GM23338 (cell line): ENCODE results near the gene DOLPP1. TPM values are rescaled to one million over a fixed set of nuclear protein-coding genes. Genes with fewer than 3 reads are reported as not detected.
A peak's percentile ranks its signal among the peaks of the same experiment; 100 is the strongest.

Experiments
- ATAC-seq: fragments of 200-7000 bp; cut with Tn5 transposase; 3 replicates; pipeline ENCODE4 v1.9.1; 2020
- DNase-seq: peaks from one replicate; pipeline ENCODE4 v3.0.0-alpha.2; 2015; ENCODE audit warnings: low spot score
- H2AFZ ChIP-seq: fragments of 200-600 bp; sonication (generic); 2 replicates; pipeline ENCODE4 v1.8.0; 2016; ENCODE audit warnings: antibody characterized with exemption, mild to moderate bottlenecking, moderate library complexity
- H3F3A ChIP-seq: fragments of 200-600 bp; sonication (generic); replicated peaks from 2 replicates; pipeline ENCODE4 v1.8.0; 2017; ENCODE audit warnings: antibody characterized with exemption, mixed run types, low read depth
- H3K27ac ChIP-seq: fragments of 200-600 bp; sonication (generic); 2 replicates; pipeline ENCODE4 v1.6.1; 2016; ENCODE audit warnings: low read depth
- H3K27me3 ChIP-seq: fragments of 200-600 bp; sonication (generic); 2 replicates; pipeline ENCODE4 v1.8.0; 2016; ENCODE audit warnings: mild to moderate bottlenecking, mixed run types, moderate library complexity; ENCODE audit not compliant: insufficient read depth
- H3K36me3 ChIP-seq: fragments of 200-600 bp; sonication (generic); 2 replicates; pipeline ENCODE4 v1.8.0; 2016; ENCODE audit warnings: mild to moderate bottlenecking; ENCODE audit not compliant: insufficient read depth
- H3K4me1 ChIP-seq: fragments of 200-600 bp; sonication (generic); 2 replicates; pipeline ENCODE4 v1.8.0; 2016; ENCODE audit warnings: mild to moderate bottlenecking, moderate library complexity; ENCODE audit not compliant: insufficient read depth
- H3K4me2 ChIP-seq: fragments of 200-600 bp; sonication (generic); 2 replicates; pipeline ENCODE4 v1.7.1; 2017; ENCODE audit warnings: mixed run types
- H3K4me3 ChIP-seq: fragments of 200-600 bp; sonication (generic); 2 replicates; pipeline ENCODE4 v1.6.1; 2016; ENCODE audit warnings: mixed run types
- H3K79me2 ChIP-seq: fragments of 200-600 bp; sonication (generic); replicated peaks from 2 replicates; pipeline ENCODE4 v1.8.0; 2017; ENCODE audit warnings: mild to moderate bottlenecking; ENCODE audit not compliant: insufficient read depth
- H3K9me2 ChIP-seq: fragments of 200-600 bp; sonication (generic); 2 replicates; pipeline ENCODE4 v1.8.0; 2017; ENCODE audit not compliant: insufficient read depth
- H4K20me1 ChIP-seq: fragments of 200-600 bp; sonication (generic); replicated peaks from 2 replicates; pipeline ENCODE4 v1.8.0; 2017; ENCODE audit warnings: mild to moderate bottlenecking; ENCODE audit not compliant: insufficient read depth
- H3K27ac Mint-ChIP-seq: 2 replicates; pipeline ENCODE4 v1.8.0; 2020; ENCODE audit warnings: inconsistent platforms, mild to moderate bottlenecking, moderate library complexity, mixed read lengths
- H3K27me3 Mint-ChIP-seq: 3 replicates; pipeline ENCODE4 v1.8.0; 2022; ENCODE audit warnings: low read depth, mild to moderate bottlenecking, moderate library complexity, mixed read lengths, inconsistent platforms; ENCODE audit not compliant: insufficient read depth, poor library complexity
- H3K36me3 Mint-ChIP-seq: 3 replicates; pipeline ENCODE4 v1.8.0; 2021; ENCODE audit warnings: low read depth, mild to moderate bottlenecking, inconsistent platforms, moderate library complexity, mixed read lengths
- H3K4me1 Mint-ChIP-seq: 3 replicates; pipeline ENCODE4 v1.8.0; 2020; ENCODE audit warnings: mild to moderate bottlenecking, inconsistent platforms, mixed read lengths
- H3K4me3 Mint-ChIP-seq: 3 replicates; pipeline ENCODE4 v1.8.0; 2021; ENCODE audit warnings: moderate library complexity, mild to moderate bottlenecking, inconsistent platforms, mixed read lengths
- H3K9me3 Mint-ChIP-seq: 3 replicates; pipeline ENCODE4 v1.8.0; 2020; ENCODE audit warnings: moderate library complexity, mild to moderate bottlenecking, inconsistent platforms, mixed read lengths
- EZH2phosphoT487 ChIP-seq: fragments of 200-600 bp; sonication (generic); IDR thresholded peaks from one replicate; pipeline ENCODE4 v1.8.1; 2018; ENCODE audit warnings: antibody characterized with exemption; ENCODE audit not compliant: unreplicated experiment
- POLR2AphosphoS5 ChIP-seq: IDR thresholded peaks from 2 replicates; pipeline ENCODE4 v1.6.1; 2016; ENCODE audit warnings: antibody characterized with exemption, low read depth
- STAT1 ChIP-seq: IDR thresholded peaks from one replicate; pipeline ENCODE4 v1.6.1; 2016; ENCODE audit warnings: antibody characterized with exemption; ENCODE audit not compliant: unreplicated experiment
- ZNF114 ChIP-seq: fragments of 250-450 bp; sonication (Bioruptor Pico); IDR thresholded peaks from 2 replicates; pipeline ENCODE4 v1.5.0; 2020; ENCODE audit warnings: mild to moderate bottlenecking, moderate library complexity
- ZNF331 ChIP-seq: fragments of 250-450 bp; sonication (Bioruptor Pico); IDR thresholded peaks from 2 replicates; pipeline ENCODE4 v1.5.0; 2020; ENCODE audit warnings: low read depth, mild to moderate bottlenecking, moderate library complexity
- polyA plus RNA-seq: library from polyadenylated mRNA; unstranded; fragments of >200 nt; fragmentation: Nextera tagmentation; extraction: Ambion mirVana; gene quantifications from 2 replicates; pipeline ENCODE4 v1.2.1, GENCODE V29; 2016
- total RNA-seq: library from RNA; depleted of rRNA; stranded (reverse); fragments of >200 nt; shearing (Covaris generic); gene quantifications from 2 replicates; pipeline ENCODE4 v1.2.3, GENCODE V29; 2014
- TF ChIP-seq, protein P1 (sequence below): IDR thresholded peaks from one replicate; pipeline ENCODE4 v1.6.1; 2018; ENCODE audit warnings: antibody characterized with exemption; ENCODE audit not compliant: unreplicated experiment
- TF ChIP-seq, protein P2 (sequence below): IDR thresholded peaks from 2 replicates; pipeline ENCODE4 v1.6.1; 2016; ENCODE audit warnings: antibody characterized with exemption
- TF ChIP-seq, protein P3 (sequence below), 2 experiments: fragments of 200-600 bp in 1 of 2; sonication (generic) in 1 of 2; conservative IDR thresholded peaks; 2 replicates each; pipeline versions ENCODE4 v1.5.1 to v1.6.1; 2016 to 2017; ENCODE audit warnings: antibody characterized with exemption in 2 of 2, low read depth in 2 of 2, mild to moderate bottlenecking in 2 of 2, moderate library complexity in 1 of 2
- TF ChIP-seq, protein P4 (sequence below): fragments of 250-450 bp; sonication (Bioruptor Pico); IDR thresholded peaks from 2 replicates; pipeline ENCODE4 v1.5.0; 2020; ENCODE audit warnings: mild to moderate bottlenecking, moderate library complexity

Gene DOLPP1
- total and polyA plus RNA-seq, 2 experiments from 2014 or later = 23.3 to 31.9 TPM

DNA sequence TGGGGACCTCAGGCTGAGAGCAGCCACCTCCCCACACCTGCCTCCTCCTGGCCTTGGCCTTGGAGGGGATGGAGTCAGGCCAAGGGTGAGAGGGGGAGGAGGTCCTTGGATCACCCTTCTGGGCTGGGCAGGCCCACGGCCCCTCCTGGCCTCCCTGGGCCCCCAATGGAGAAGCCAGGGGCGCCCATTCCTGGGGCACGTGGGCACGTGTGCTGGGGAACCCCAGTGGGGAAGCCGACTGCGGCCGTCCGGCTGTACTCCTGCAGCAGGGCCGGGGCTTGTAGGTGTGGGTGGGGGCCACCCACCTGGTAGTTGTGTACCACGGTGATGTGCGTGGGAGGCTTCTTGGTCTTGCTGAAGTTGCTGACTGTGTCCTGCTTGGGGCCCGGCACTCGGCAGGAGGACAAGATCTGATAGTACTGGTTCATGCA lies 21.2 kb downstream of the DOLPP1 start (continued):
- TF ChIP-seq, protein P1, sequence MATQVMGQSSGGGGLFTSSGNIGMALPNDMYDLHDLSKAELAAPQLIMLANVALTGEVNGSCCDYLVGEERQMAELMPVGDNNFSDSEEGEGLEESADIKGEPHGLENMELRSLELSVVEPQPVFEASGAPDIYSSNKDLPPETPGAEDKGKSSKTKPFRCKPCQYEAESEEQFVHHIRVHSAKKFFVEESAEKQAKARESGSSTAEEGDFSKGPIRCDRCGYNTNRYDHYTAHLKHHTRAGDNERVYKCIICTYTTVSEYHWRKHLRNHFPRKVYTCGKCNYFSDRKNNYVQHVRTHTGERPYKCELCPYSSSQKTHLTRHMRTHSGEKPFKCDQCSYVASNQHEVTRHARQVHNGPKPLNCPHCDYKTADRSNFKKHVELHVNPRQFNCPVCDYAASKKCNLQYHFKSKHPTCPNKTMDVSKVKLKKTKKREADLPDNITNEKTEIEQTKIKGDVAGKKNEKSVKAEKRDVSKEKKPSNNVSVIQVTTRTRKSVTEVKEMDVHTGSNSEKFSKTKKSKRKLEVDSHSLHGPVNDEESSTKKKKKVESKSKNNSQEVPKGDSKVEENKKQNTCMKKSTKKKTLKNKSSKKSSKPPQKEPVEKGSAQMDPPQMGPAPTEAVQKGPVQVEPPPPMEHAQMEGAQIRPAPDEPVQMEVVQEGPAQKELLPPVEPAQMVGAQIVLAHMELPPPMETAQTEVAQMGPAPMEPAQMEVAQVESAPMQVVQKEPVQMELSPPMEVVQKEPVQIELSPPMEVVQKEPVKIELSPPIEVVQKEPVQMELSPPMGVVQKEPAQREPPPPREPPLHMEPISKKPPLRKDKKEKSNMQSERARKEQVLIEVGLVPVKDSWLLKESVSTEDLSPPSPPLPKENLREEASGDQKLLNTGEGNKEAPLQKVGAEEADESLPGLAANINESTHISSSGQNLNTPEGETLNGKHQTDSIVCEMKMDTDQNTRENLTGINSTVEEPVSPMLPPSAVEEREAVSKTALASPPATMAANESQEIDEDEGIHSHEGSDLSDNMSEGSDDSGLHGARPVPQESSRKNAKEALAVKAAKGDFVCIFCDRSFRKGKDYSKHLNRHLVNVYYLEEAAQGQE = no peak
- TF ChIP-seq, protein P2, sequence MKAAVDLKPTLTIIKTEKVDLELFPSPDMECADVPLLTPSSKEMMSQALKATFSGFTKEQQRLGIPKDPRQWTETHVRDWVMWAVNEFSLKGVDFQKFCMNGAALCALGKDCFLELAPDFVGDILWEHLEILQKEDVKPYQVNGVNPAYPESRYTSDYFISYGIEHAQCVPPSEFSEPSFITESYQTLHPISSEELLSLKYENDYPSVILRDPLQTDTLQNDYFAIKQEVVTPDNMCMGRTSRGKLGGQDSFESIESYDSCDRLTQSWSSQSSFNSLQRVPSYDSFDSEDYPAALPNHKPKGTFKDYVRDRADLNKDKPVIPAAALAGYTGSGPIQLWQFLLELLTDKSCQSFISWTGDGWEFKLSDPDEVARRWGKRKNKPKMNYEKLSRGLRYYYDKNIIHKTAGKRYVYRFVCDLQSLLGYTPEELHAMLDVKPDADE = no peak
- TF ChIP-seq POLR2AphosphoS5 = no peak

DNA sequence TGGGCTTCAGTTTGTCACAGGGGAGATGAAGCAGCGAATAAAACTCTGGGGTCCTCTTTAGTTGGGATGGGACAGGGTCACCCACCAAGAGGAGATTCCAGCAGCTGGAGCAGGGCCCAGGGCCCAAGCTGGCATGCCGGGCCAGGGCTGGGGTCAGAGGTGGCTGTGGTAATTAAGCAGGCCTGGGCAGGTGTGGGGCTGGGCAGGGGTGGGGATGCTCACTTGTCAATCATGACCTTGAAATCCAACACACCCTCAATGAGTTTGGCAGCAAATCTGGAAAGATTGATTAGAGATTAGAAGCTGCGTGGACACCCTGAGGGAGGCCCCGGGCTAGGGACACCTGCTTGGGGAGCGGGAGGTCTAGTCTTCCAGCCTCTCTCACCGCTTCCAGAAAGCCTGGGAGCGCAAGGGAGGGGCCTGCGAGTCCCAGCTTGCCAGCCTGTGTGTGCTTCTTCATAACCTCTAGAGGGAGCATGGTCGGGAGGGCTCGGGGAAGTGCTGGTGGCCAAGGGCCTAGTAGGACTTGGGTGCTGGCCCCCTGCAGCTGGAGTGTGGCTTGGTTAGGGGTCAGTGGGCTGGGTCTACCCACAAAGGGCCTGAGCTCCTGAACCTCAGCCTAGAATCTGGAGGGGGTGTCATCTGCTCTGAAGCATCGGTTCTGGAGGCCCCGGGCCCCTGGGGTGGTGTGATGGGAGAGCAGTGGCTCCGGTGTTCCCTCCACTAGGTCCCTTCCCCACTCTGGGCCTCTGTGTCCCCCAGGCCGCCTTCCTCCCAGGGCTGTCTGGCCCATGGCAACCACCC lies 22.1 kb downstream of the DOLPP1 start:
- no peaks in the 10 kb centered on the region for H3K9me2 ChIP-seq
- no peak overlapping the region for H3K27ac Mint-ChIP-seq
- TF ChIP-seq, protein P3, sequence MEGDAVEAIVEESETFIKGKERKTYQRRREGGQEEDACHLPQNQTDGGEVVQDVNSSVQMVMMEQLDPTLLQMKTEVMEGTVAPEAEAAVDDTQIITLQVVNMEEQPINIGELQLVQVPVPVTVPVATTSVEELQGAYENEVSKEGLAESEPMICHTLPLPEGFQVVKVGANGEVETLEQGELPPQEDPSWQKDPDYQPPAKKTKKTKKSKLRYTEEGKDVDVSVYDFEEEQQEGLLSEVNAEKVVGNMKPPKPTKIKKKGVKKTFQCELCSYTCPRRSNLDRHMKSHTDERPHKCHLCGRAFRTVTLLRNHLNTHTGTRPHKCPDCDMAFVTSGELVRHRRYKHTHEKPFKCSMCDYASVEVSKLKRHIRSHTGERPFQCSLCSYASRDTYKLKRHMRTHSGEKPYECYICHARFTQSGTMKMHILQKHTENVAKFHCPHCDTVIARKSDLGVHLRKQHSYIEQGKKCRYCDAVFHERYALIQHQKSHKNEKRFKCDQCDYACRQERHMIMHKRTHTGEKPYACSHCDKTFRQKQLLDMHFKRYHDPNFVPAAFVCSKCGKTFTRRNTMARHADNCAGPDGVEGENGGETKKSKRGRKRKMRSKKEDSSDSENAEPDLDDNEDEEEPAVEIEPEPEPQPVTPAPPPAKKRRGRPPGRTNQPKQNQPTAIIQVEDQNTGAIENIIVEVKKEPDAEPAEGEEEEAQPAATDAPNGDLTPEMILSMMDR (conservative IDR thresholded peaks at IDR 0.05; ENCODE audit: low read depth in 2 of 2) = peak; percentile 74 to 79
- TF ChIP-seq EZH2phosphoT487 (no peak), ZNF114 (no peak), POLR2AphosphoS5 (no peak), ZNF331 (CRISPR knock-in tag) (no peak), STAT1 (no peak)
- TF ChIP-seq, protein P4, sequence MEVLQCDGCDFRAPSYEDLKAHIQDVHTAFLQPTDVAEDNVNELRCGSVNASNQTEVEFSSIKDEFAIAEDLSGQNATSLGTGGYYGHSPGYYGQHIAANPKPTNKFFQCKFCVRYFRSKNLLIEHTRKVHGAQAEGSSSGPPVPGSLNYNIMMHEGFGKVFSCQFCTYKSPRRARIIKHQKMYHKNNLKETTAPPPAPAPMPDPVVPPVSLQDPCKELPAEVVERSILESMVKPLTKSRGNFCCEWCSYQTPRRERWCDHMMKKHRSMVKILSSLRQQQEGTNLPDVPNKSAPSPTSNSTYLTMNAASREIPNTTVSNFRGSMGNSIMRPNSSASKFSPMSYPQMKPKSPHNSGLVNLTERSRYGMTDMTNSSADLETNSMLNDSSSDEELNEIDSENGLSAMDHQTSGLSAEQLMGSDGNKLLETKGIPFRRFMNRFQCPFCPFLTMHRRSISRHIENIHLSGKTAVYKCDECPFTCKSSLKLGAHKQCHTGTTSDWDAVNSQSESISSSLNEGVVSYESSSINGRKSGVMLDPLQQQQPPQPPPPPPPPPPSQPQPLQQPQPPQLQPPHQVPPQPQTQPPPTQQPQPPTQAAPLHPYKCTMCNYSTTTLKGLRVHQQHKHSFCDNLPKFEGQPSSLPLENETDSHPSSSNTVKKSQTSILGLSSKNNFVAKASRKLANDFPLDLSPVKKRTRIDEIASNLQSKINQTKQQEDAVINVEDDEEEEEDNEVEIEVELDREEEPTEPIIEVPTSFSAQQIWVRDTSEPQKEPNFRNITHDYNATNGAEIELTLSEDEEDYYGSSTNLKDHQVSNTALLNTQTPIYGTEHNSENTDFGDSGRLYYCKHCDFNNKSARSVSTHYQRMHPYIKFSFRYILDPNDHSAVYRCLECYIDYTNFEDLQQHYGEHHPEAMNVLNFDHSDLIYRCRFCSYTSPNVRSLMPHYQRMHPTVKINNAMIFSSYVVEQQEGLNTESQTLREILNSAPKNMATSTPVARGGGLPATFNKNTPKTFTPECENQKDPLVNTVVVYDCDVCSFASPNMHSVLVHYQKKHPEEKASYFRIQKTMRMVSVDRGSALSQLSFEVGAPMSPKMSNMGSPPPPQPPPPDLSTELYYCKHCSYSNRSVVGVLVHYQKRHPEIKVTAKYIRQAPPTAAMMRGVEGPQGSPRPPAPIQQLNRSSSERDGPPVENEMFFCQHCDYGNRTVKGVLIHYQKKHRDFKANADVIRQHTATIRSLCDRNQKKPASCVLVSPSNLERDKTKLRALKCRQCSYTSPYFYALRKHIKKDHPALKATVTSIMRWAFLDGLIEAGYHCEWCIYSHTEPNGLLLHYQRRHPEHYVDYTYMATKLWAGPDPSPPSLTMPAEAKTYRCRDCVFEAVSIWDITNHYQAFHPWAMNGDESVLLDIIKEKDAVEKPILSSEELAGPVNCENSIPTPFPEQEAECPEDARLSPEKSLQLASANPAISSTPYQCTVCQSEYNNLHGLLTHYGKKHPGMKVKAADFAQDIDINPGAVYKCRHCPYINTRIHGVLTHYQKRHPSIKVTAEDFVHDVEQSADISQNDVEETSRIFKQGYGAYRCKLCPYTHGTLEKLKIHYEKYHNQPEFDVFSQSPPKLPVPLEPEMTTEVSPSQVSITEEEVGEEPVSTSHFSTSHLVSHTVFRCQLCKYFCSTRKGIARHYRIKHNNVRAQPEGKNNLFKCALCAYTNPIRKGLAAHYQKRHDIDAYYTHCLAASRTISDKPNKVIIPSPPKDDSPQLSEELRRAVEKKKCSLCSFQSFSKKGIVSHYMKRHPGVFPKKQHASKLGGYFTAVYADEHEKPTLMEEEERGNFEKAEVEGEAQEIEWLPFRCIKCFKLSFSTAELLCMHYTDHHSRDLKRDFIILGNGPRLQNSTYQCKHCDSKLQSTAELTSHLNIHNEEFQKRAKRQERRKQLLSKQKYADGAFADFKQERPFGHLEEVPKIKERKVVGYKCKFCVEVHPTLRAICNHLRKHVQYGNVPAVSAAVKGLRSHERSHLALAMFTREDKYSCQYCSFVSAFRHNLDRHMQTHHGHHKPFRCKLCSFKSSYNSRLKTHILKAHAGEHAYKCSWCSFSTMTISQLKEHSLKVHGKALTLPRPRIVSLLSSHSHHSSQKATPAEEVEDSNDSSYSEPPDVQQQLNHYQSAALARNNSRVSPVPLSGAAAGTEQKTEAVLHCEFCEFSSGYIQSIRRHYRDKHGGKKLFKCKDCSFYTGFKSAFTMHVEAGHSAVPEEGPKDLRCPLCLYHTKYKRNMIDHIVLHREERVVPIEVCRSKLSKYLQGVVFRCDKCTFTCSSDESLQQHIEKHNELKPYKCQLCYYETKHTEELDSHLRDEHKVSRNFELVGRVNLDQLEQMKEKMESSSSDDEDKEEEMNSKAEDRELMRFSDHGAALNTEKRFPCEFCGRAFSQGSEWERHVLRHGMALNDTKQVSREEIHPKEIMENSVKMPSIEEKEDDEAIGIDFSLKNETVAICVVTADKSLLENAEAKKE (CRISPR knock-in tag) = no peak
- H3K27me3 Mint-ChIP-seq = peaks cover 13% of the 10 kb centered on the region
- H3K4me1 Mint-ChIP-seq = peaks cover 4% of the 10 kb centered on the region; the same call in 2 of the 3 replicates
- no peak overlapping the region for H2AFZ ChIP-seq
- no peak overlapping the region for H3K27ac ChIP-seq
- H3K36me3 Mint-ChIP-seq = no peaks in the 10 kb centered on the region; the same call in 2 of the 3 replicates
- H3K36me3 ChIP-seq = no peaks in the 10 kb centered on the region
- H3K4me3 ChIP-seq = no peak overlapping the region
- H3K4me3 Mint-ChIP-seq = no peak overlapping the region
- no peaks in the 10 kb centered on the region for H3F3A ChIP-seq
- H3K9me3 Mint-ChIP-seq = no peaks in the 10 kb centered on the region
- no peaks in the 10 kb centered on the region for H3K79me2 ChIP-seq
- peak overlapping the region; percentile 31; the same call in 1 of the 2 replicates for H3K4me2 ChIP-seq
- H4K20me1 ChIP-seq = no peaks in the 10 kb centered on the region
- H3K27me3 ChIP-seq = no peaks in the 10 kb centered on the region
- peaks cover 4% of the 10 kb centered on the region; the same call in 1 of the 2 replicates for H3K4me1 ChIP-seq
- peak; percentile 91 for DNase-seq
- ATAC-seq = peak; percentile 94
